ENCODE results near the gene CYSLTR2.
"Not testable (repeated sequence)": the region's sequence is repeated elsewhere in the genome, so short reads cannot be mapped to it uniquely, and the experiment has no call there.

Gene CYSLTR2

DNA sequence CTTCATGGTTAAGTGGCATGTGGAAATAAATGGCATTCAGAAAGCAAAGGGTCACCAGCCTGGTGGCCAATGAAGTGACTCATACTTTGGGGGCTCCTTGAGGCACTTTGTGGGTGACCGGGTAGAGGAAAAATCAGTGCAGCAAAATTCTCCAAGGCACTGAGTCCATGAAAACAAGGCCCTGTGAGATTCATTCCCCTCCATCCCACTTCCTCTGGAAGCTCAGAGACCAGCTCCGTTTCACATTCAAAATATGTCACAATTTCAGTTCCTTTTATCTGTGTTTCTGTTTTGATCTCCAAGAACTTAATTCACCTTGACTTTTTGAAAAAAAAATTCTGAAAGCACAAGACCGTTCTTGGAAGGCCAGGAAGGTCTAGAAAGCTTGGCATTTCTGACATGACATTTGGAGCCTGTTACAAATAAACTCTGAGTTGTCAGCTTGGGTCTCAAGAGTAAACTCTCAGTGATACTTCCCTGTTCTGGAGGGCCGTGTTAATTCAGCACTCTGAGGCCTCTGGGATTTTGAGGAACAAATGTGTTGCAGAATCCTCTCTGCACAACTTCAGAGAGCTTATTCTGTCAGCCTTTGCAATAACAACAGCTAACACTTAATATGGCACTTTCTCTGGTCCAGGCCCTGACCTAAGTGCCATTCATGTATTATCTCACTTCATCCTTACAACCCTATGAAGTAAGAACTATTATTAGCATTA, 6.8 kb downstream of the CYSLTR2 start:
- no peak overlapping the region for H3K4me3 ChIP-seq (ENCODE audit: control insufficient read depth, low read depth, low read length)
- DNase-seq (ENCODE audit: low read depth), result no peak
- TF ChIP-seq, protein P1, sequence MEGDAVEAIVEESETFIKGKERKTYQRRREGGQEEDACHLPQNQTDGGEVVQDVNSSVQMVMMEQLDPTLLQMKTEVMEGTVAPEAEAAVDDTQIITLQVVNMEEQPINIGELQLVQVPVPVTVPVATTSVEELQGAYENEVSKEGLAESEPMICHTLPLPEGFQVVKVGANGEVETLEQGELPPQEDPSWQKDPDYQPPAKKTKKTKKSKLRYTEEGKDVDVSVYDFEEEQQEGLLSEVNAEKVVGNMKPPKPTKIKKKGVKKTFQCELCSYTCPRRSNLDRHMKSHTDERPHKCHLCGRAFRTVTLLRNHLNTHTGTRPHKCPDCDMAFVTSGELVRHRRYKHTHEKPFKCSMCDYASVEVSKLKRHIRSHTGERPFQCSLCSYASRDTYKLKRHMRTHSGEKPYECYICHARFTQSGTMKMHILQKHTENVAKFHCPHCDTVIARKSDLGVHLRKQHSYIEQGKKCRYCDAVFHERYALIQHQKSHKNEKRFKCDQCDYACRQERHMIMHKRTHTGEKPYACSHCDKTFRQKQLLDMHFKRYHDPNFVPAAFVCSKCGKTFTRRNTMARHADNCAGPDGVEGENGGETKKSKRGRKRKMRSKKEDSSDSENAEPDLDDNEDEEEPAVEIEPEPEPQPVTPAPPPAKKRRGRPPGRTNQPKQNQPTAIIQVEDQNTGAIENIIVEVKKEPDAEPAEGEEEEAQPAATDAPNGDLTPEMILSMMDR (conservative IDR thresholded peaks at IDR 0.05; ENCODE audit: control insufficient read depth, insufficient read depth, low read depth, low read length), result no peak

DNA sequence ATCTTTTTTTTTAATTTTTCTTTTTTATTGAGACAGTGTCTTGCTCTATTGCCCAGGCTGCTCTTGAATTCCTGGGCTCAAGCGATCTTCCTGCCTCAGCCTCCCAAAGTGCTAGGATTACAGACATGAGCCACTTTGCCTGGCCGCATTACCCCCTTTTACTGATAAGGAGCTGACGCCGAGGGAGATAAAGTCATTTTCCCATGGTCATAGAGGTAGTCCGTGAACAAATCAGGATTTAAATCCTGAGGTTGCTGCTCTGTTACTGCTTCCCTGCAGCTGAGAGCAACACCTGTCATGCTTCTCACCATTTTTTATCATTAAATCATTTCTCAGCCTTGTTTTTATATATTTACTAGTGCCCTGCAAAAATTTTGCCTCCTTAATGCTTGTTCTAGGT, 7.4 kb downstream of the CYSLTR2 start:
- TF ChIP-seq, protein P1 (conservative IDR thresholded peaks at IDR 0.05; ENCODE audit: control insufficient read depth, insufficient read depth, low read depth, low read length), result no peak
- no peak overlapping the region for H3K4me3 ChIP-seq (ENCODE audit: control insufficient read depth, low read depth, low read length)
- DNase-seq (ENCODE audit: low read depth), result no peak

DNA sequence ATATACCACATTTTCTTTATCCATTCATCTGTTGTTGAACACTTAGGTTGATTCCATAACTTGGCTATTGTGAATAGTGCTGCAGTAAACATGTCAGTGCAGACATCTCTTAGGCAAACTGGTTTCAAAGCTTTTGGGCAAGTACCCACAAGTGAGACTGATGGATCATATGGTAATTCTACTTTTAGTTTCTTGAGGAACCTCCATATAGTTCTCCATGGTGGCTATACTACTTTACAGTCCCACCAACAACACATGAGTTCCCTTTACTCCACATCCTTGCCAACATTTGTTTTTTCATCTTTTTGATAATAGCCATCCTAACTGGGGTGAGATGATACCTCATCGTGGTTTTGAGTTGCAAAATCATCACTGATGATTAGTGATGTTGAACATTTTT, 8.5 kb downstream of the CYSLTR2 start:
- DNase-seq (ENCODE audit: low read depth), result no peak
- TF ChIP-seq, protein P1 (conservative IDR thresholded peaks at IDR 0.05; ENCODE audit: control insufficient read depth, insufficient read depth, low read depth, low read length), result no peak
- H3K4me3 ChIP-seq (ENCODE audit: control insufficient read depth, low read depth, low read length), result no peak overlapping the region

DNA sequence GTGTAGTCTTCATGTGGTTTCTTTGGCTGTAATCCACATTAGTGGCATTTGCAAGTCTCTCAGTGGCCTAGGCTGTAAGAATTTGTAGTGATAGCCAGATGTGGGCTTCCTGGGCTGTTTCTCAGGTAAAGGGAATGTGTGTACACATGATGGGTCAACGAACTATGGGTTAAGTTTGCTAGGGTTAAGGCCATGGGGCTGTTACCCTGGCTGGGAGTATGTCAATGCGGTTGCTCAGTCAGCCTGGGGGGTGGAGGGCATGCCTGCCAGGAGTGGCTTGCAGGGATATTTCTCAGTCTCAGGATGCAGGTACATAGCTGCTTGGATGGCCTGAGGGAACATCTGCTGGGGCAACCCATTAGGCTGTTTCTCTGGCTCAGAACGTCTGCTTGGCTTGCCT, 13.4 kb downstream of the CYSLTR2 start:
- TF ChIP-seq, protein P1 (conservative IDR thresholded peaks at IDR 0.05; ENCODE audit: control insufficient read depth, insufficient read depth, low read depth, low read length), result no peak
- no peak overlapping the region for H3K4me3 ChIP-seq (ENCODE audit: control insufficient read depth, low read depth, low read length)
- DNase-seq (ENCODE audit: low read depth), result no peak

DNA sequence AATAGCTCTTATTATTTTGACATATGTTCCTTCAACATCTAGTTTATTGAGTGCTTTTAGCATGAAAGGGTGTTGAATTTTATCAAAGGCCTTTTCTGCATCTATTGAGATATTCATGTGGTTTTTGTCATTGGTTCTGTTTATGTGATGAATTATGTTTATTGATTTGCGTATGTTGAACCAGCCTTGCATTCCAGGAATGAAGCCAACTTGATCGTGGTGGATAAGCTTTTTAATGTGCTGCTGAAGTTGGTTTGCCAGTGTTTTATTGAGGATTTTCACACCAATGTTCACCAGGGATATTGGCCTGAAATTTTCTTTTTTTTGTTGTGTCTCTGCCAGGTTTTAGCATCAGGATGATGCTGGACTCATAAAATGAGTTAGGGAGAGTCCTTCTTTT, 17.7 kb downstream of the CYSLTR2 start:
- DNase-seq (ENCODE audit: low read depth), result not testable (repeated sequence)

DNA sequence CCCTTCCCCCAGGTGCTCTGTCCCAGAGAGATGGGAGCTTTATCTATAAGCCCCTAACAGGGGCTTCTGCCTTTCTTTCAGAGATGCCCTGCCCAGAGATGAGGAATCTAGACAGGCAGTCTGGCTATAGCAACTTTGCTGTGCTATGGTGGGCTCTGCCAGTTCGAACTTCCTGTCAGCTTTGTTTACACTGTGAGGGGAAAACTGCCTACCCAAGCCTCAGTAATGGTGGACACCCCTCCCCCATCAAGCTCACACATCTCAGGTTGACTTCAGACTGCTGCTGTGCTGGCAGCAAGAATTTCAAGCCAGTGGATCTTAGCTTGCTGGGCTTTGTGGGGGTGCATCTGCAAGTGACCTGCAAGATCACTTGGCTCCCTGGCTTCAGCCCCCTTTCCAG, 21.5 kb downstream of the CYSLTR2 start:
- TF ChIP-seq, protein P1 (conservative IDR thresholded peaks at IDR 0.05; ENCODE audit: control insufficient read depth, insufficient read depth, low read depth, low read length), result no peak
- H3K4me3 ChIP-seq (ENCODE audit: control insufficient read depth, low read depth, low read length), result no peak overlapping the region
- no peak for DNase-seq (ENCODE audit: low read depth)

More for the DNA sequence above, 17.7 kb downstream of the CYSLTR2 start:
- not testable (repeated sequence) for H3K4me3 ChIP-seq (ENCODE audit: control insufficient read depth, low read depth, low read length)

DNA sequence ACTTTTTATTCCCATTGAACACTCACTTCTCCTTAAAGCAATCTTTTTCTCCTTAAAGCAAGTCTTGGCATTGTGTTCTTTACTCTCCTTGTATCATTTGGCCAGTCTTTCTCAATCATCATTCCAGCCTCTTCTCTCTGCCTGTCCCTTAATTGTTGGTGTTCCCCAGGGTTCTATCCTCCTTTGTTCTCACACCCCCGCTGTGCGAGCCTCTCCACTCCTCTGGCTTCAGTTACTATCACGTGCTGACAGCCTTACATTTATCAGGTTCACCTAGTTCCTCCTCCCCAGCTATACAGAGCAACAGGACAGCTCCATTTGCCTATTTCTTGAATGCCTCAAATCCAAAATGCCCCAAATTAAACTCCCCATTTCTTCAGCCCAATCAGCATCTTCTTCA, 24.6 kb downstream of the CYSLTR2 start:
- TF ChIP-seq, protein P1 (conservative IDR thresholded peaks at IDR 0.05; ENCODE audit: control insufficient read depth, insufficient read depth, low read depth, low read length), result no peak
- H3K4me3 ChIP-seq (ENCODE audit: control insufficient read depth, low read depth, low read length), result no peak overlapping the region
- no peak for DNase-seq (ENCODE audit: low read depth)
